Psoas muscle (tissue), 8 donors: Measurements from ENCODE around the gene CYBB. TPM values are rescaled to one million over a fixed set of nuclear protein-coding genes. Genes with fewer than 3 reads are reported as not detected.
A peak's percentile ranks its signal among the peaks of the same experiment; 100 is the strongest.

Experiments
- ATAC-seq, 4 donors: fragments of 200-7000 bp; cut with Tn5 transposase; one replicate each; pipeline ENCODE4 v1.9.1; 2020; ENCODE audit warnings: moderate library complexity in 3 of 4, mild to moderate bottlenecking in 2 of 4
- DNase-seq, 2 donors: peaks; one replicate each; pipeline ENCODE4 v3.0.0-alpha.2; 2020
- H3K27ac ChIP-seq: fragments of 200-600 bp; one replicate; pipeline ENCODE4 v1.8.0; 2022
- H3K27me3 ChIP-seq, 3 donors: fragments of 200-600 bp in 1 of 3; one replicate each; pipeline versions ENCODE4 v1.6.1 to v1.8.0; 2013 to 2022; ENCODE audit warnings: low read length in 2 of 3, mild to moderate bottlenecking in 2 of 3, moderate library complexity in 1 of 3; ENCODE audit not compliant: insufficient read depth in 3 of 3
- H3K36me3 ChIP-seq, 2 donors: fragments of 200-600 bp in 1 of 2; one replicate each; pipeline versions ENCODE4 v1.6.1 to v1.8.0; 2013 to 2022; ENCODE audit warnings: low read depth in 1 of 2, mild to moderate bottlenecking in 1 of 2, moderate library complexity in 1 of 2; ENCODE audit not compliant: insufficient read depth in 1 of 2
- H3K4me1 ChIP-seq: fragments of 200-600 bp; one replicate; pipeline ENCODE4 v1.8.0; 2022
- H3K4me3 ChIP-seq: fragments of 200-600 bp; one replicate; pipeline ENCODE4 v1.8.0; 2022; ENCODE audit warnings: mild to moderate bottlenecking
- H3K9me3 ChIP-seq: fragments of 200-600 bp; one replicate; pipeline ENCODE4 v1.8.0; 2022
- CTCF ChIP-seq: fragments of 200-600 bp; IDR thresholded peaks from one replicate; pipeline ENCODE4 v1.8.0; 2022; ENCODE audit warnings: antibody characterized with exemption
- WGBS, 3 donors: extraction: QIAGEN DNeasy Blood & Tissue Kit; methylation state at CpG; one replicate each; pipeline versions ENCODE4 v1.1.6 to v1.1.7; 2013; 5-methylcytosine and 5-hydroxymethylcytosine counted together
- intact Hi-C, 2 donors: fragments of 100-400 bp; cut with DNase I; formaldehyde crosslinking; loops; one replicate each; pipeline versions ENCODE4 v1.11.0 to v1.14.2; 2022
- polyA plus RNA-seq, 3 donors: library from polyadenylated mRNA; stranded (reverse); fragments of 200-250 nt; gene quantifications; one replicate each; pipeline ENCODE4 v1.2.3, GENCODE V29; 2013
- total RNA-seq, 4 donors: library from RNA; stranded (reverse); fragmentation: NEBNext Ultra II Directional in 2 of 4; extraction: Animal tissue kit (Norgen Biotek cat#: 25700) in 2 of 4; gene quantifications; one replicate each; pipeline versions ENCODE4 v1.2.1 to v1.2.4, GENCODE V29; 2021 to 2023
- donor health status: healthy with polysubstance abuse.
- donor health status: DM: no; HTN: no; CAD: no; lungs with moderate emphysema.
- donor health status: Bipolar disorder and iron deficiency.
- donor health status: healthy.
- donor health status: DM: yes; HTN: yes; CAD: no.
- donor health status: DM: no; HTN: no; CAD: no.
- donor health status: DM: no; HTN: no; CAD: no.
- donor health status: DM: yes; HTN: yes; CAD: no.

The CYBB gene
- total and polyA plus RNA-seq, 7 donors = 0.63 to 11.3 (median 6.0) TPM

GRCh38 chrX:37825215-37825842 lies 45.5 kb downstream of the CYBB start:
- peak; percentile 89 for TF ChIP-seq CTCF
- H3K27ac ChIP-seq = no peak overlapping the region
- ATAC-seq = peak; percentile 43 to 69 (median 56)
- peaks cover 0 to 3% (median 0%) of the 10 kb centered on the region in 3 donors for H3K27me3 ChIP-seq
- intact Hi-C loops = loop anchor here (2.0 to 10.0 kb wide), 5 partner anchors 81 to 313 kb away; partner anchors contain the start of gene LANCL3 (in 1 of the 2)
- H3K36me3 ChIP-seq = no peaks in the 10 kb centered on the region
- no peak overlapping the region for H3K4me3 ChIP-seq
- H3K9me3 ChIP-seq = no peaks in the 10 kb centered on the region
- no peak for DNase-seq
- WGBS, 3 donors = 2 to 7% (median 4%) methylated on average over 3 of the region's 3 CpGs
- H3K4me1 ChIP-seq = no peaks in the 10 kb centered on the region

GRCh38 chrX:37829721-37830120 lies 49.9 kb downstream of the CYBB start:
- no peak for TF ChIP-seq CTCF
- H3K9me3 ChIP-seq = no peaks in the 10 kb centered on the region
- intact Hi-C loops = loop anchor here (5.0 to 10.0 kb wide), 4 partner anchors 85 to 317 kb away; partner anchors contain the start of gene LANCL3 (in 1 of the 2)
- no peaks in the 10 kb centered on the region for H3K36me3 ChIP-seq
- H3K27ac ChIP-seq = no peak overlapping the region
- H3K27me3 ChIP-seq = peaks cover 0 to 3% (median 0%) of the 10 kb centered on the region in 3 donors
- DNase-seq = no peak
- no peak overlapping the region for H3K4me3 ChIP-seq
- no peak for ATAC-seq
- 29 to 56% (median 35%) methylated on average over 1 of the region's 1 CpG for WGBS, 3 donors
- H3K4me1 ChIP-seq = no peaks in the 10 kb centered on the region

GRCh38 chrX:37830371-37830770 lies 50.5 kb downstream of the CYBB start:
- Histone ChIP-seq H3K4me3 (no peak overlapping the region), H3K27ac (no peak overlapping the region), H3K36me3 (no peaks in the 10 kb centered on the region), H3K9me3 (no peaks in the 10 kb centered on the region), H3K4me1 (no peaks in the 10 kb centered on the region), H3K27me3 (peaks cover 0 to 3% (median 0%) of the 10 kb centered on the region in 3 donors)
- intact Hi-C loops = no loop called here
- no peak for ATAC-seq
- DNase-seq = no peak
- 63 to 92% (median 91%) methylated on average over 1 of the region's 1 CpG for WGBS, 3 donors
- TF ChIP-seq CTCF = no peak

GRCh38 chrX:37834937-37835336 lies 55.1 kb downstream of the CYBB start:
- H3K27me3 ChIP-seq = no peaks in the 10 kb centered on the region
- 57 to 84% (median 76%) methylated on average over 4 of the region's 4 CpGs for WGBS, 3 donors
- TF ChIP-seq CTCF = no peak

More at GRCh38 chrX:37834937-37835336, 55.1 kb downstream of the CYBB start:
- no peak overlapping the region for H3K27ac ChIP-seq
- DNase-seq (no peak), ATAC-seq (no peak)
- no peaks in the 10 kb centered on the region for H3K4me1 ChIP-seq
- intact Hi-C loops = no loop called here
- H3K9me3 ChIP-seq = no peaks in the 10 kb centered on the region
- H3K4me3 ChIP-seq = no peak overlapping the region
- peaks cover 0 to 22% of the 10 kb centered on the region in 2 donors for H3K36me3 ChIP-seq
